Measurements from ENCODE around the gene EML3. TPM values are rescaled to one million over a fixed set of nuclear protein-coding genes. Genes with fewer than 3 reads are reported as not detected.

Gene EML3
- total and polyA plus RNA-seq, 3 donors from 2014 or later: 29.3 to 57.8 (median 39.3) TPM

GRCh38 chr11:62644220-62644619 lies 31.6 kb upstream of the EML3 start:
- TF ChIP-seq CTCF (IDR thresholded peaks at IDR 0.05) (no peak), POLR2A (IDR thresholded peaks at IDR 0.05) (no peak)
- 65 to 68% methylated on average over 5 to 8 of the region's 8 CpGs for WGBS, 2 donors
- intact Hi-C loops (cut with DNase I; ENCODE audit: low total_unique reads): no loop called here
- no peaks in the 10 kb centered on the region for H3K9me3 ChIP-seq
- H3K36me3 ChIP-seq (ENCODE audit: low read depth, missing control alignments): no peaks in the 10 kb centered on the region
- no peaks in the 10 kb centered on the region for H3K27me3 ChIP-seq
- H3K4me1 ChIP-seq: peaks cover 13% of the 10 kb centered on the region
- no peak for DNase-seq
- no peak overlapping the region for H3K4me3 ChIP-seq
- H3K27ac ChIP-seq: no peak overlapping the region

- DNase-seq: no peak
- Histone ChIP-seq H3K27ac (no peak overlapping the region), H3K4me3 (no peak overlapping the region), H3K36me3 (ENCODE audit: low read depth, missing control alignments) (no peaks in the 10 kb centered on the region), H3K27me3 (no peaks in the 10 kb centered on the region), H3K4me1 (no peaks in the 10 kb centered on the region), H3K9me3 (no peaks in the 10 kb centered on the region)
- no peak for TF ChIP-seq CTCF (IDR thresholded peaks at IDR 0.05)
- TF ChIP-seq POLR2A (IDR thresholded peaks at IDR 0.05): no peak
- WGBS, 2 donors: 77 to 91% methylated on average over 5 to 6 of the region's 6 CpGs
- intact Hi-C loops (cut with DNase I; ENCODE audit: low total_unique reads): no loop called here
Observed at GRCh38 chr11:62632492-62632891, 19.9 kb upstream of the EML3 start.

GRCh38 chr11:62627713-62628112 lies 15.1 kb upstream of the EML3 start:
- H3K9me3 ChIP-seq: no peaks in the 10 kb centered on the region
- no peaks in the 10 kb centered on the region for H3K4me1 ChIP-seq
- H3K4me3 ChIP-seq: no peak overlapping the region
- no peak for DNase-seq
- TF ChIP-seq POLR2A (IDR thresholded peaks at IDR 0.05) (no peak), CTCF (IDR thresholded peaks at IDR 0.05) (no peak)
- no peaks in the 10 kb centered on the region for H3K27me3 ChIP-seq
- intact Hi-C loops (cut with DNase I; ENCODE audit: low total_unique reads): no loop called here
- H3K27ac ChIP-seq: no peak overlapping the region
- H3K36me3 ChIP-seq (ENCODE audit: low read depth, missing control alignments): no peaks in the 10 kb centered on the region
- 78 to 79% methylated on average over 3 of the region's 3 CpGs for WGBS, 2 donors

GRCh38 chr11:62622476-62623089 lies 10.0 kb upstream of the EML3 start:
- Histone ChIP-seq H3K36me3 (ENCODE audit: low read depth, missing control alignments) (no peaks in the 10 kb centered on the region), H3K9me3 (no peaks in the 10 kb centered on the region), H3K27ac (peak overlapping the region; percentile 81 to 84), H3K27me3 (no peaks in the 10 kb centered on the region), H3K4me3 (peak overlapping the region; percentile 79 to 94), H3K4me1 (peaks cover 7% of the 10 kb centered on the region)
- intact Hi-C loops (cut with DNase I; ENCODE audit: low total_unique reads): no loop called here
- 67 to 86% methylated on average over 7 of the region's 7 CpGs for WGBS, 2 donors
- DNase-seq: no peak
- TF ChIP-seq CTCF (IDR thresholded peaks at IDR 0.05): no peak
- TF ChIP-seq POLR2A (IDR thresholded peaks at IDR 0.05): no peak

All from testis (tissue), 3 donors.